Kidney epithelial cell (primary cell): ENCODE data around the gene C10orf95. TPM values are rescaled to one million over a fixed set of nuclear protein-coding genes. Genes with fewer than 3 reads are reported as not detected.

Source experiments
- DNase-seq: peaks from one replicate; pipeline ENCODE4 v3.0.0-alpha.2; 2010; ENCODE audit warnings: low read depth
- H3K27me3 ChIP-seq: 2 replicates; pipeline ENCODE4 v1.6.0; 2011; ENCODE audit warnings: low read length; ENCODE audit not compliant: control insufficient read depth, insufficient read depth
- H3K36me3 ChIP-seq: 2 replicates; pipeline ENCODE4 v1.5.1; 2011; ENCODE audit warnings: low read length; ENCODE audit not compliant: control insufficient read depth, insufficient read depth
- H3K4me3 ChIP-seq: 2 replicates; pipeline ENCODE4 v1.5.1; 2011; ENCODE audit warnings: low read depth, mild to moderate bottlenecking, control low read depth, low read length
- total RNA-seq: library from RNA; depleted of rRNA; stranded (reverse); fragments of >200 nt; gene quantifications from 2 replicates; pipeline ENCODE4 v1.2.3, GENCODE V29; 2015
- TF ChIP-seq, protein P1 (sequence below): IDR thresholded peaks from 2 replicates; pipeline ENCODE4 v1.5.1; 2011; ENCODE audit warnings: mild to moderate bottlenecking, moderate library complexity, low read length, control low read depth, inconsistent platforms; ENCODE audit not compliant: insufficient read depth, poor library complexity, severe bottlenecking

C10orf95 gene
- total RNA-seq, 1 donor from 2014 or later, result 3.2 TPM

DNA sequence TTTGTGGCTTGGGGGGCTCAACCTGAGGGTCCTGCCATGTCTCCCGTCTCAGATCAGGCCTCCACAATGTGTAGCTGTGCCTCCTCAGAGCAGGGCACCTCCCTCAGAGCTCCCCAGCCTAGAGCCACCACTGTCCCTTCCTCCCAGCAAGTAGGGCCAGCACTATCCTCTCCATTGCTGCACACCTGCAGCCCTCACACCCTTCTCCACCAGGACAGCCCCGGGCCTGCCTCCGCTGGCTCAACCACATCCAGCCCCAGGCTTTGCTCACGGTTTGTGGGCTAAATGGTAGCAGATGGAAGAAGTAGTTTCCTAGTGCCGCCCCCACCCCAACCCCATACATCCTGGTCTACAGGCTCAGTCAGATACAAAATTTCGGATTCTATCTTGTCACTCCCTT is 45.7 kb downstream of the C10orf95 start:
- Histone ChIP-seq H3K27me3 (peaks cover 27% of the 10 kb centered on the region), H3K36me3 (no peaks in the 10 kb centered on the region), H3K4me3 (no peak overlapping the region)
- DNase-seq, result no peak
- TF ChIP-seq, protein P1, sequence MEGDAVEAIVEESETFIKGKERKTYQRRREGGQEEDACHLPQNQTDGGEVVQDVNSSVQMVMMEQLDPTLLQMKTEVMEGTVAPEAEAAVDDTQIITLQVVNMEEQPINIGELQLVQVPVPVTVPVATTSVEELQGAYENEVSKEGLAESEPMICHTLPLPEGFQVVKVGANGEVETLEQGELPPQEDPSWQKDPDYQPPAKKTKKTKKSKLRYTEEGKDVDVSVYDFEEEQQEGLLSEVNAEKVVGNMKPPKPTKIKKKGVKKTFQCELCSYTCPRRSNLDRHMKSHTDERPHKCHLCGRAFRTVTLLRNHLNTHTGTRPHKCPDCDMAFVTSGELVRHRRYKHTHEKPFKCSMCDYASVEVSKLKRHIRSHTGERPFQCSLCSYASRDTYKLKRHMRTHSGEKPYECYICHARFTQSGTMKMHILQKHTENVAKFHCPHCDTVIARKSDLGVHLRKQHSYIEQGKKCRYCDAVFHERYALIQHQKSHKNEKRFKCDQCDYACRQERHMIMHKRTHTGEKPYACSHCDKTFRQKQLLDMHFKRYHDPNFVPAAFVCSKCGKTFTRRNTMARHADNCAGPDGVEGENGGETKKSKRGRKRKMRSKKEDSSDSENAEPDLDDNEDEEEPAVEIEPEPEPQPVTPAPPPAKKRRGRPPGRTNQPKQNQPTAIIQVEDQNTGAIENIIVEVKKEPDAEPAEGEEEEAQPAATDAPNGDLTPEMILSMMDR, result no peak

- TF ChIP-seq, protein P1, result no peak
- peaks cover 22% of the 10 kb centered on the region for H3K27me3 ChIP-seq
- H3K36me3 ChIP-seq, result no peaks in the 10 kb centered on the region
These were observed 46.2 kb downstream of the C10orf95 start for GRCh38 chr10:102405108-102405571.

DNA sequence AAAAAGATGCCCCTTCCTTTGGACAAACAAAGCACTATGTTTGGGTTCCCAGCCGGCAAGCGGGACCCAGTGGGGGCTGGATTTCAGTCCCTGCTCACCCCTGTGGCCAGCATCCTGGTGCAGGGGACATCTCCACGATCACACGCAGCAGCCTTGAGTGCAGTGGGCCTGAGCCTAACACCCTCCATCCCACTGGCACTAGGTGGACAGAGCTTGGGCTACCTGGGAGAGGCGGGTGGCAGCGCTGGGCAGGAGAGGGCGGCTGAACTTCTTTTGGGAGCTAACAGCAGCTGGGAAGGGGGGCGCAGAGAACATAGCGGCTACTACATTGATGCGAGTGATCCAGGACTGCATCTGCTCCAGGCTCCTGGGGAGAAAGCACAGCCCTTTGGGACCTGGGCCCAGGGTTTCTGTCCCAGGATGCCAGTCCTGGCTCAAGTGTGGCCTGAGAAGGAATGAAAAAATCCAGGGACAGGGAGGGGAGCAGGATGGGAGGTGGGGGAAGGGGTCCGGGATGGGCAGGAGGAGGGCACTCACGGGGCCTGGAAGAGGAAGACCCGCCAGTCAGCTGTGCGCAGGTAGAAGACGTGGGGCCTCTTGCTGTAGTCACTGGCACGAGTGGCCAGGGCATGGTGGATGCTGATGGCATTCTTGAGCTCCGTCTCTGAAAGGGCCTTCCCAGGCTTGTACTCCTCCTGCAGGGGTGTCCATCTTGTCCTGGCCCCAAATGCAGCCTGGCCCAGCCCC is 46.8 kb downstream of the C10orf95 start:
- TF ChIP-seq, protein P1, result no peak
- no peak overlapping the region for H3K4me3 ChIP-seq
- H3K36me3 ChIP-seq, result peaks cover 1% of the 10 kb centered on the region
- DNase-seq, result no peak
- H3K27me3 ChIP-seq, result peaks cover 17% of the 10 kb centered on the region

More at GRCh38 chr10:102405108-102405571, 46.2 kb downstream of the C10orf95 start:
- H3K4me3 ChIP-seq, result no peak overlapping the region
- DNase-seq, result no peak

DNA sequence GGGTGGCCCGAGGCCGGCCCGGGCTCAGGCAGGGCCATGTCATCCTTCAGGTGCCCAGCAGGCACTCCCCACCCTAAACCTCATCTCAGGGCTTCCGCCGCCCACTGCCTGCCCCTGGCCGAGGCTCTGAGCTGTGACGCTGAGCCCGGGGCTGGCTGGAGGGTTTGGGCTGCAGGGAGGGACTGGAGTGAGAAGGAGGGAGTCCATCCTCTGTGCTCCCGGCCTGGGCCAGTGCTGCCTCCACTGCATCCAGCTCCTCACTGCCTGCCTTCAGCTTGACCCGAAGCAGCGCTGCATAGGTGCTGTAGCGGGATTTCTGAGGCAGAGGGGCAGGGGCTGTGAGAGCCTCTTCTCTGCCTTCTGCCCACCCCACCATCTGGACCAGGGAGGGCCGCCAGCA is 48.2 kb downstream of the C10orf95 start:
- no peak overlapping the region for H3K4me3 ChIP-seq
- H3K27me3 ChIP-seq, result peaks cover 6% of the 10 kb centered on the region
- peaks cover 1% of the 10 kb centered on the region for H3K36me3 ChIP-seq
- TF ChIP-seq, protein P1, result no peak
- no peak for DNase-seq

DNA sequence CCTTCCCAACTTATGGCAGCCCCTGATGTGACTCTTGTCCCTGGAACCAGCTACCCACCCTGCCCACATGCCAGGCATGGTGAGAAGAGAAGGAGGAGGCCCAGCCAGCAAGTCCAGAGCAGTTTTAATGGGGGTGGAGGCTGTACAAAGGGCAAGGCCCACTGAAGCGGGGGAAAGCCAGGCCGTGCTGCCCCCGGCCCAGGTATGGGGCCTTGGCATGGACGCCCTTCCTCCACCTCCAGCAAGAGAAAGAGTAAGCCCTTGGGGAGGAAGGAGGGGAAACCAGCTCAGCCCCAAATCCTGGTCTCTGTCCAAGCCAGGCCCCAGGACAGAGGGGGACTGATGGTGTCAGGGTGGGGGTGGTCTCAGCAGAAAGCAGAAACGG is 48.8 kb downstream of the C10orf95 start:
- no peak for DNase-seq
- Histone ChIP-seq H3K27me3 (peaks cover under 1% of the 10 kb centered on the region), H3K4me3 (no peak overlapping the region), H3K36me3 (peaks cover 1% of the 10 kb centered on the region)
- TF ChIP-seq, protein P1, result no peak
